WTC11 (cell line): ENCODE measurements around the gene ARID2. TPM values are rescaled to one million over a fixed set of nuclear protein-coding genes. Genes with fewer than 3 reads are reported as not detected.
A peak's percentile ranks its signal among the peaks of the same experiment; 100 is the strongest.

Experiments
- ATAC-seq: fragments of 200-7000 bp; cut with Tn5 transposase; 2 replicates; pipeline ENCODE4 v1.10.0; 2021; ENCODE audit warnings: mild to moderate bottlenecking, moderate library complexity
- CTCF ChIA-PET: fragments of 300-600 bp; sonication (Branson Sonifier 250); formaldehyde crosslinking; loops from one replicate; lab custom pipeline; 2021; ENCODE audit warnings: antibody characterized with exemption; lab: Charles Lee
- POLR2A ChIA-PET: fragments of 350-600 bp; sonication (Branson Sonifier 250); formaldehyde crosslinking; loops from one replicate; lab custom pipeline; 2021; ENCODE audit warnings: antibody characterized with exemption; lab: Charles Lee
- DNase-seq: peaks from one replicate; pipeline ENCODE4 v3.0.0; 2021; ENCODE audit warnings: low spot score
- H3K27ac Mint-ChIP-seq: 2 replicates; pipeline ENCODE4 v1.8.0; 2021; ENCODE audit warnings: mixed read lengths
- H3K27me3 Mint-ChIP-seq: 2 replicates; pipeline ENCODE4 v1.8.0; 2021; ENCODE audit warnings: low read depth, mild to moderate bottlenecking, moderate library complexity, mixed read lengths
- H3K36me3 Mint-ChIP-seq: 2 replicates; pipeline ENCODE4 v1.8.0; 2021; ENCODE audit warnings: mixed read lengths
- H3K4me1 Mint-ChIP-seq: 2 replicates; pipeline ENCODE4 v1.8.0; 2022; ENCODE audit warnings: mixed read lengths
- H3K4me3 Mint-ChIP-seq: 2 replicates; pipeline ENCODE4 v1.8.0; 2021; ENCODE audit warnings: mild to moderate bottlenecking, moderate library complexity, mixed read lengths
- H3K9me3 Mint-ChIP-seq: 2 replicates; pipeline ENCODE4 v1.8.0; 2021; ENCODE audit warnings: mixed read lengths
- ATF3 ChIP-seq: sonication (generic); formaldehyde crosslinking; conservative IDR thresholded peaks from 2 replicates; pipeline ENCODE4 v1.8.1; 2022; ENCODE audit warnings: mild to moderate bottlenecking, missing genetic modification reagents
- EMX1 ChIP-seq: fragments of 250-450 bp; sonication (Bioruptor Pico); IDR thresholded peaks from 2 replicates; pipeline ENCODE4 v1.8.0; 2021; ENCODE audit warnings: mild to moderate bottlenecking
- ERG ChIP-seq: fragments of 250-450 bp; sonication (Bioruptor Pico); IDR thresholded peaks from 2 replicates; pipeline ENCODE4 v1.8.0; 2021; ENCODE audit warnings: mild to moderate bottlenecking
- ETV6 ChIP-seq: sonication (generic); formaldehyde crosslinking; IDR thresholded peaks from 2 replicates; pipeline ENCODE4 v1.8.1; 2022; ENCODE audit warnings: mild to moderate bottlenecking, missing genetic modification reagents
- FOXJ3 ChIP-seq: sonication (generic); formaldehyde crosslinking; IDR thresholded peaks from 2 replicates; pipeline ENCODE4 v1.9.0; 2021; ENCODE audit warnings: missing genetic modification reagents, mild to moderate bottlenecking, borderline replicate concordance
- GTF2I ChIP-seq: fragments of 250-450 bp; sonication (Bioruptor Pico); conservative IDR thresholded peaks from 2 replicates; pipeline ENCODE4 v1.4.0; 2021; ENCODE audit warnings: mild to moderate bottlenecking
- NFE2L1 ChIP-seq: sonication (generic); formaldehyde crosslinking; IDR thresholded peaks from 2 replicates; pipeline ENCODE4 v1.8.1; 2023; ENCODE audit warnings: missing genetic modification reagents
- NFYB ChIP-seq: sonication (generic); formaldehyde crosslinking; conservative IDR thresholded peaks from 2 replicates; pipeline ENCODE4 v1.8.0; 2022; ENCODE audit warnings: low read depth, missing genetic modification reagents
- NR2C2 ChIP-seq: sonication (generic); formaldehyde crosslinking; IDR thresholded peaks from 2 replicates; pipeline ENCODE4 v1.8.0; 2022; ENCODE audit warnings: mild to moderate bottlenecking, missing genetic modification reagents
- PRDM15 ChIP-seq: sonication (generic); formaldehyde crosslinking; IDR thresholded peaks from 2 replicates; pipeline ENCODE4 v1.8.0; 2022; ENCODE audit warnings: missing genetic modification reagents
- ZNF121 ChIP-seq: sonication (generic); formaldehyde crosslinking; IDR thresholded peaks from 2 replicates; pipeline ENCODE4 v1.8.0; 2023; ENCODE audit warnings: missing genetic modification reagents
- ZNF263 ChIP-seq: sonication (generic); formaldehyde crosslinking; IDR thresholded peaks from 2 replicates; pipeline ENCODE4 v1.8.1; 2022; ENCODE audit warnings: low read depth, mild to moderate bottlenecking, moderate library complexity, missing genetic modification reagents
- ZNF396 ChIP-seq: fragments of 250-450 bp; sonication (Bioruptor Pico); IDR thresholded peaks from 2 replicates; pipeline ENCODE4 v1.8.0; 2021; ENCODE audit warnings: mild to moderate bottlenecking, moderate library complexity, borderline replicate concordance
- ZNF416 ChIP-seq: fragments of 250-450 bp; sonication (Bioruptor Pico); IDR thresholded peaks from 2 replicates; pipeline ENCODE4 v1.9.0; 2021; ENCODE audit warnings: mild to moderate bottlenecking, inconsistent platforms
- total RNA-seq: library from RNA; stranded (reverse); gene quantifications from 3 replicates; pipeline ENCODE4 v1.2.3, GENCODE V29; 2021
- TF ChIP-seq, protein P1 (sequence below): sonication (generic); formaldehyde crosslinking; IDR thresholded peaks from 2 replicates; pipeline ENCODE4 v1.8.1; 2022; ENCODE audit warnings: missing genetic modification reagents, borderline replicate concordance
- TF ChIP-seq, protein P2 (sequence below): sonication (generic); formaldehyde crosslinking; IDR thresholded peaks from 2 replicates; pipeline ENCODE4 v1.8.0; 2022; ENCODE audit warnings: mild to moderate bottlenecking, missing genetic modification reagents

The ARID2 gene
- total RNA-seq, 1 experiment from 2014 or later = 33.9 TPM

DNA sequence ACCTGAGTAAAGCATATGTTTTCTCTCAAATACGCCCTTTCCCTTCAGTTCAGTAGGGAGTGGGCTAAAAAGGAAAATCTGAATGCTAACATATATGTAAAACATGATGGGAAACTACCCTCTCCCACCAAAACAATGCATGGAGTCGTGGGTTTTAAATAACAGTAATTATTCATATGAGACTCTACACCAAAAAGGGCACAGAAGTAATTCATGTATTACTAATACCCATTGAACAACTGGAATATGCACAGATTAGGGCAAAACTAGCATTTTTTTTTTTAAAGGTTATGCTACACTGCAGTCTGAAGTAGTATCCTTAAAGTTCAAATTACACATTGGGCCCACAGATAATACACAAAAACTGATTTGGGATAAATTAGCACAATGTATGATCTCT, 8.1 kb upstream of the ARID2 start:
- no peak for TF ChIP-seq ZNF416 (CRISPR knock-in tag)
- no peak for TF ChIP-seq ZNF121 (CRISPR knock-in tag)
- TF ChIP-seq ATF3 (CRISPR knock-in tag) = no peak
- TF ChIP-seq NFYB = no peak
- no peak for TF ChIP-seq ZNF263 (CRISPR knock-in tag)
- TF ChIP-seq PRDM15 (CRISPR knock-in tag) = no peak
- no peak for TF ChIP-seq NR2C2 (CRISPR knock-in tag)
- TF ChIP-seq, protein P1, sequence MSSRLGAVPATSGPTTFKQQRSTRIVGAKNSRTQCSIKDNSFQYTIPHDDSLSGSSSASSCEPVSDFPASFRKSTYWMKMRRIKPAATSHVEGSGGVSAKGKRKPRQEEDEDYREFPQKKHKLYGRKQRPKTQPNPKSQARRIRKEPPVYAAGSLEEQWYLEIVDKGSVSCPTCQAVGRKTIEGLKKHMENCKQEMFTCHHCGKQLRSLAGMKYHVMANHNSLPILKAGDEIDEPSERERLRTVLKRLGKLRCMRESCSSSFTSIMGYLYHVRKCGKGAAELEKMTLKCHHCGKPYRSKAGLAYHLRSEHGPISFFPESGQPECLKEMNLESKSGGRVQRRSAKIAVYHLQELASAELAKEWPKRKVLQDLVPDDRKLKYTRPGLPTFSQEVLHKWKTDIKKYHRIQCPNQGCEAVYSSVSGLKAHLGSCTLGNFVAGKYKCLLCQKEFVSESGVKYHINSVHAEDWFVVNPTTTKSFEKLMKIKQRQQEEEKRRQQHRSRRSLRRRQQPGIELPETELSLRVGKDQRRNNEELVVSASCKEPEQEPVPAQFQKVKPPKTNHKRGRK (CRISPR knock-in tag) = no peak
- TF ChIP-seq ZNF396 (CRISPR knock-in tag) = no peak
- TF ChIP-seq, protein P2, sequence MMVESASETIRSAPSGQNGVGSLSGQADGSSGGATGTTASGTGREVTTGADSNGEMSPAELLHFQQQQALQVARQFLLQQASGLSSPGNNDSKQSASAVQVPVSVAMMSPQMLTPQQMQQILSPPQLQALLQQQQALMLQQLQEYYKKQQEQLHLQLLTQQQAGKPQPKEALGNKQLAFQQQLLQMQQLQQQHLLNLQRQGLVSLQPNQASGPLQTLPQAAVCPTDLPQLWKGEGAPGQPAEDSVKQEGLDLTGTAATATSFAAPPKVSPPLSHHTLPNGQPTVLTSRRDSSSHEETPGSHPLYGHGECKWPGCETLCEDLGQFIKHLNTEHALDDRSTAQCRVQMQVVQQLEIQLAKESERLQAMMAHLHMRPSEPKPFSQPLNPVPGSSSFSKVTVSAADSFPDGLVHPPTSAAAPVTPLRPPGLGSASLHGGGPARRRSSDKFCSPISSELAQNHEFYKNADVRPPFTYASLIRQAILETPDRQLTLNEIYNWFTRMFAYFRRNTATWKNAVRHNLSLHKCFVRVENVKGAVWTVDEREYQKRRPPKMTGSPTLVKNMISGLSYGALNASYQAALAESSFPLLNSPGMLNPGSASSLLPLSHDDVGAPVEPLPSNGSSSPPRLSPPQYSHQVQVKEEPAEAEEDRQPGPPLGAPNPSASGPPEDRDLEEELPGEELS (CRISPR knock-in tag) = no peak
- no peak for TF ChIP-seq EMX1 (CRISPR knock-in tag)
- peaks cover 14% of the 10 kb centered on the region for H3K4me1 Mint-ChIP-seq
- no peaks in the 10 kb centered on the region for H3K27me3 Mint-ChIP-seq
- H3K27ac Mint-ChIP-seq = no peak overlapping the region
- DNase-seq (no peak), ATAC-seq (no peak)
- ChIA-PET POLR2A (interaction anchor here (0.6 kb wide), 1 partner anchor 471 kb away, joined by 11 read pairs; no protein-coding TSS in a partner anchor), CTCF (no interaction called here)
- H3K4me3 Mint-ChIP-seq = no peak overlapping the region
- no peaks in the 10 kb centered on the region for H3K9me3 Mint-ChIP-seq
- no peaks in the 10 kb centered on the region for H3K36me3 Mint-ChIP-seq

- ATAC-seq (no peak), DNase-seq (no peak)
- H3K27me3 Mint-ChIP-seq = no peaks in the 10 kb centered on the region
- no peaks in the 10 kb centered on the region for H3K9me3 Mint-ChIP-seq
- no peak overlapping the region for H3K4me3 Mint-ChIP-seq
- CTCF ChIA-PET = no interaction called here
- peaks cover 14% of the 10 kb centered on the region for H3K4me1 Mint-ChIP-seq
- no peaks in the 10 kb centered on the region for H3K36me3 Mint-ChIP-seq
- POLR2A ChIA-PET = no interaction called here
- H3K27ac Mint-ChIP-seq = no peak overlapping the region
- TF ChIP-seq FOXJ3 (CRISPR knock-in tag) = no peak
- TF ChIP-seq ETV6 (CRISPR knock-in tag) = no peak
- TF ChIP-seq ZNF121 (CRISPR knock-in tag) = peak; percentile 69; the same call in 1 of the 2 replicates
- no peak for TF ChIP-seq NFE2L1 (CRISPR knock-in tag)
- TF ChIP-seq, protein P1 (CRISPR knock-in tag) = no peak
- no peak for TF ChIP-seq ERG
- TF ChIP-seq GTF2I (CRISPR knock-in tag) = no peak
- TF ChIP-seq, all 79 proteins: peak for 1
Measured at GRCh38 chr12:45721954-45722353, 7.6 kb upstream of the ARID2 start.
